GM18517 (cell line): ENCODE measurements around the gene FSTL3.
"Not testable (repeated sequence)": the region's sequence is repeated elsewhere in the genome, so short reads cannot be mapped to it uniquely, and the experiment has no call there.

Experiments used
- ATAC-seq: cut with Tn5 transposase; IDR thresholded peaks from one replicate; pipeline ENCODE4 v1.9.1; 2021; ENCODE audit warnings: mild to moderate bottlenecking, moderate library complexity; ENCODE audit not compliant: unreplicated experiment

The FSTL3 gene

GRCh38 chr19:681029-682019 is 5.1 kb downstream of the FSTL3 start:
- ATAC-seq: no peak

DNA sequence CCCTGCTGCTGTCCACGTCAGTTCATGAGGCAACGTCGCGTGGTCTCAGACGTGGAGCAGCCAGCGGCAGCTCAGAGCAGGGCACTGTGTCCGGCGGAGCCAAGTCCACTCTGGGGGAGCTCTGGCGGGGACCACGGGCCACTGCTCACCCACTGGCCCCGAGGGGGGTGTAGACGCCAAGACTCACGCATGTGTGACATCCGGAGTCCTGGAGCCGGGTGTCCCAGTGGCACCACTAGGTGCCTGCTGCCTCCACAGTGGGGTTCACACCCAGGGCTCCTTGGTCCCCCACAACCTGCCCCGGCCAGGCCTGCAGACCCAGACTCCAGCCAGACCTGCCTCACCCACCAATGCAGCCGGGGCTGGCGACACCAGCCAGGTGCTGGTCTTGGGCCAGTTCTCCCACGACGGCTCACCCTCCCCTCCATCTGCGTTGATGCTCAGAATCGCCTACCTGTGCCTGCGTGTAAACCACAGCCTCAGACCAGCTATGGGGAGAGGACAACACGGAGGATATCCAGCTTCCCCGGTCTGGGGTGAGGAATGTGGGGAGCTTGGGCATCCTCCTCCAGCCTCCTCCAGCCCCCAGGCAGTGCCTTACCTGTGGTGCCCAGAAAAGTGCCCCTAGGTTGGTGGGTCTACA is 6.6 kb downstream of the FSTL3 start:
- no peak for ATAC-seq

DNA sequence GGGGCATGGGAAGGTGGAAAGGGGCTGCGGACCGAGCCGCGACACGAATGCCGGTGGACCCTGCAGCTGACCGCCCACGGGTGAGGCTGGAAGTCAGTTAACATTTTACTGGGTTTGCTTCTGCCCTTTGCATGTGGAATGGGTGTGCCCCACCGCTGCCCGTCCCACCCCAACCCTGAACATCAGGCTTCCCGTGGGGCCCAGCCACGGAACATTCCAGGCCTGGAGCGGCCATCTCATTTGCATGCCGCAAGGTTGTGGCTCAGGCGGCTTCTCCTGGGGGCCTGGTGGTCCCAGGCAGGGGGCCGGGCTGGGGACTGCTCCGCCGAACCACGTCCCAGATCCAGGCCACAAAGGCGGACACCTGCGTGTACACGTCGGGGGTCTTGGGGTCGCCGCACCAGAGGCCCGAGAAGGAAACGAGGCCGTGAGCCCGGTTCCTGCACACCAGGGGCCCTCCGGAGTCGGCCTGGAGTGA is 9.3 kb downstream of the FSTL3 start:
- ATAC-seq: no peak

DNA sequence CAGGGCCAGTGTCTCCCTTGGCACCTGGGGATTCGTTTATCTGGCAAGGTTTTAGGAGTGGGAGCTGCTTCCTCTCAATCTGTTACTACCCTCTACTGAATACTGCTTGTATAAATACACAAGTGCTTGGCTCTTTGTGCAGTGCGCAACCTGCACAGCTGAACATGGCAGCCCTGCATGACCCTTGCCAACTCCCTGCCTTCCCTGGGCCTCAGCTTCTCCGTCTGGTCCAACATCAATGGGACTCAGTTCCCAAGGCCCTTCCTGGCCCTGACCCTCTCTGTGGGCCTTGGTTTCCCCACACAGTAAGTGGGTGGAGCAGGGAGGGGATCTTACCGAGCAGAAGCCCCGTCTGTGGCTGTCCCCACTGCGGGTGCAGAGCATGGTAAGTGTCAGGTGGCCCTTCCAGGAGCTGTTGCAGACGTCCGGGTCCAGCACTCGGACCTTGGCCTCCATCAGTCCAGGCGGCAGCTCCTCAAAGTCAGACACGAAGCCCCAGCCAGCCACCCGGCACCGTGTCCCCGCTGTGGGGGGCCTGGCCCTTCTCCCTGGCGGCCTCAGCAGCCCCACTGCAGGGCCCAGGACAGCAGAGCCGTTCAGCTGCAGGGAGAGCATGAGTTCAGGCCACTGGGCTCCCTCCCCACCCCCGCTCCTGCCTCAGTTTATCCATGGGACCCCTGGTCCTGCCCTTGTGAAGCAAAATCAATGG is 10.6 kb downstream of the FSTL3 start:
- ATAC-seq: no peak

- no peak for ATAC-seq
These were observed 11.5 kb downstream of the FSTL3 start for GRCh38 chr19:687569-688166.

DNA sequence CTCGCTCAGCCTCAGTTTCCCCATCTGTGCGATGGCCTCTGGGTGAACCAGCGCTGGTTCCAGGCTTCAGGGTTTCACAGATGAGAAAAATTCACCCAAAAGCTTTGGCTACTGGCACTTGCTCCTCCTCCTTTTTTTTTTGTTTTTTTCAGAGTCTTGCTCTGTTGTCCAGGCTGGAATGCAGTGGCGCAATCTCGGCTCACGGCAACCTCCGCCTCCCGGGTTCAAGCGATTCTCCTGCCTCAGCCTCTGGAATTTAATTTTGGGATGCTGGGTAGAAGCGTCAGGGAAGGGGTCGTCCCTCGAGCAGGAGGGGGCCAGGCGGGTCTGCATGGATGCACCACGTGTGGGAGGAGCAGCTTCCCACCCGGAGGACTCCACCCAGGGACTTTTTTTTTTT is 12.0 kb downstream of the FSTL3 start:
- ATAC-seq: no peak

DNA sequence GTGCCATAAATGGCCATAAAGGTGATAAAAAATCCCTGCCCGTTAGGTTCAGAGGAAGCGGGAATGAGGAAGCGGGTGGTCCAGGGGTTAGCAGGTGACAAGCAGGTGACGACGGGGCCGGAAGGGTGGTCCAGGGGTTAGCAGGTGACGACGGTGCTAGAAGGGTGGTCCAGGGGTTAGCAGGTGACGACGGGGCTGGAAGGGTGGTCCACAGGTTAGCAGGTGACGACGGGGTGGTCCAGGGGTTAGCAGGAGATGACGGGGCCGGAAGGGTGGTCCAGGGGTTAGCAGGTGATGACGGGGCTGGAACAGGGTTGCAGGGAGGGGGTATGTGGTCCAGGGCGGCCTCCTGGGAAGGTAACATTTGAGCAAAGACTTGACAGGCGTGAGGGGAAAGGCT is 12.8 kb downstream of the FSTL3 start:
- no peak for ATAC-seq

- ATAC-seq: no peak
These were observed 14.0 kb downstream of the FSTL3 start for GRCh38 chr19:690203-690602.

DNA sequence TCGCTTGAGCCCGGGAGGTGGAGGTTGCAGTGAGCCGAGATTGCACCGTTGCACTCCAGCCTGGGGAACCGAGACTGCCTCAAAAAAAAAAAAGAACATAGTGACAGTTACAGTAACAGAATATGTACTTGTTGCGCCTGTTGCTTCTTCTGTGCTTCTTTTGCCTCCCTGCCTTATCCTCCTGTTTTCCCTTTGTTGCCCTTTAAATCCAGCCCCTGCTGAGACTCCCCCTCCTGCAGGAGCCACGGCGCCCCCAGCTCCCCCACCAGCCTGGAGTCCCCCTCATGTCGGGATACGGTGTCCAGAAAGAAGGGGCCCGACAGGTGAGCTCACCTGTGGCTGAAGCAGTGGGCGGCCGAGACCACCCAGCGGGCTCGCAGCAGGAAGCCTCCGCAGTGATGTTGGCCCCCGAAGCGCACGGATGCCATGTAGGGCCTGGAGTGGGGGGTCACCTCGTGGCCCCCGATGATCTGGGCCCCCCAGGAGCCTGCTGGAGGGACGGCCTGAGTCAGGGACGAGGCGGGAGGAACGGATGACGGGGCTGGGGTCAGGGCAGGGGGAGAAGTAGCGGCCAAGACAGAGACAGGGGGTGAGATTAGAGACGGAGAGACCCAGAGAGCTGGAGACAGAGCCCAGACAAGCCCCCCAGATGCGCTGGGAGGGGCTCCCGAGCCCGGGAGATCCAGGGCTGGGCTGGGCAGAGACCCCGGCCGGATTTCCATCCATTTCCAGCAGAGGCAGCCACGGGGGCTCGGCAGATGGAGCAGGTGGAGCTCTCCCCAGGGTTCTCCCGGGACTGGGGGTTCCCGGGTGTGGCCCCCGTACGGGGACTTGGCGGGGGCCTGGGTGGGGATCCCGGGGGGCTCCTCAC is 18.5 kb downstream of the FSTL3 start:
- no peak for ATAC-seq

GRCh38 chr19:695352-695949 is 19.3 kb downstream of the FSTL3 start, which contains the start of gene PRSS57:
TSS of gene PRSS57 (minus strand) at chr19:695452. CDS start at chr19:695430, 22 bp downstream.
- ATAC-seq: no peak

DNA sequence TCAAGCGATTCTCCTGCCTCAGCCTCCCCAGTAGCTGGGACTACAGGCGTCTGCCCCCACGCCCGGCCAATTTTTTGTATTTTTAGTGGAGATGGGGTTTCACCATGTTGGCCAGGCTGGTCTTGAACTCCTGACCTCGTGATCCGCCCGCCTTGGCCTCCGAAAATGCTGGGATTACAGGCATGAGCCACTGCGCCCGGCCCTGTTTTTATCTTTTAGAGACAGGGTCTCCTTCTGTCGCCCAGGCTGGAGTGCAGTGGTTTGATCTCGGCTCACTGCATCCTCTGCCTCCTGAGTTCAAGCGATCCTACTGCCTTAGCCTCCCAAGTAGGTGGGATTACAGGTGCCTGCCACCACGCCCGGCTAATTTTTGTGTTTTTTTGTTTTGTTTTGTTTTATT is 22.3 kb downstream of the FSTL3 start:
- ATAC-seq: not testable (repeated sequence)

- not testable (repeated sequence) for ATAC-seq
These were observed 23.7 kb downstream of the FSTL3 start for GRCh38 chr19:699885-700284.

- not testable (repeated sequence) for ATAC-seq
These were observed 26.7 kb downstream of the FSTL3 start for GRCh38 chr19:702847-703246.

DNA sequence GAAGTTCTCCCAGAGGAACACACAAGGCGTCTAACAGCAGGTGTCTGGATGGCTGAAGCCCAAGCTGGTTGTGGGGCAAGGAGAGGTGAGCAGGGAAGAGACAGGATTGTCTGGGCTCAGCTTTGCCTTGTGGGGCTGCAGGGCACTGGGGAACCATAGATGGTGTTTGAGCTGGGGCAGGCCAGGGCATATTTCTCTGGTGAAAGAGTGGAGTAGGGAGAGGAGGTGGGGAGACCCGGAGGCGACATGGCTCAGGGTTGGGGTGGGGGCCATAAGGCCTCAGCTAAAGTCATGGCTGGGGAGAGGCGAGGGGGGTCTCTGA is 27.1 kb downstream of the FSTL3 start:
- ATAC-seq: no peak

DNA sequence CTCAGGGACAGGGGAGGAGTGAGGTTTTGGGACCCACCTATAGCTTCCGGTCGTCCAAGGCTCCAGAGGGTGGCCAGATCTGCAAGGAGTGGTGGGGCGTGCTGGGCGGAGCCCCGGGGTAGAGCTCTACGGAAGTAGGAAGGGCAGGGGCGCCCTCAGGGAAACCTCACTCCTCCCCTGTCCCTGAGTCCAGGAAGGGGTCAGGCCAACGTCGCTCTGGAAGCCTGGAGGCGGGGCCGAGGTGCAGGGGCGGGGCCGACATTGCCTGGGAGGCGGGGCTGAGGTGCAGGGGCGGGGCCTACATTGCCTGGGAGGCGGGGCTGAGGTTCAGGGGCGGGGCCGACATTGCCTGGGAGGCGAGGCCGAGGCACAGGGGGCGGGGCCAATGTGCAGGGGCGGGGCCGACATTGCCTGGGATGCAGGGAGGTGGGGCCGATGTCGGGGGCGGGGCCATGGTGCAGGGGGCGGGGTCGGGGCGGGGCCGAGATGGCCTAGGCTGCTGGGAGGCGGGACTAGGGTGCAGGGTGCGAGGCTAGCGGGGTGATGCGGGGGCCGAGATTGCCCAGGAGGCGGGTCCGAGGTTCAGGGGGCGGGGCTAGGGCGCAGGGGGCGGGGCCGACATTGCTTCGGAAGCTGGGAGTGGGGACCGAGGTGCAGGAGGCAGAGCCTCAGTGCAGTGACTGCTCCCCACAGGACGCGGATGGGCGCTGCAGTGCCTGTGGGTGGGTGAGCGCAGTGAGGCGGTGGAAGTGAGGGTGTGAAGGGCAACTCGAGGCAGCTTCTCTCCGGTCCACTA is 27.7 kb downstream of the FSTL3 start:
- ATAC-seq: no peak

DNA sequence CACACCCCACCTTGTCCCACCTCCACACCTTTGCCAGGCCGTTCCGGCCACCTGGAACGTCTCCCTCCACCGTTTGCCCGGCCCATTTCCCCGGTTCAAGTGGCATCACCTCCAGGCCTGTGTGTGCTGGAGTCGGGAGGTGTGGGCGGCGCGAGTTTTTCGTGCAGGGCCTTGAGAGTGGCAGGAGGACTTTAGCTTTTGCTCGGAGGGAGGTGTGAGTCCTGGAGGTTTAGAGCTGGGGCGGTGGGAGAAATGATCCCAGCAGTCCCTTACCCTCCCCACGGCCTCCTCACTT is 28.2 kb downstream of the FSTL3 start:
- ATAC-seq: no peak

DNA sequence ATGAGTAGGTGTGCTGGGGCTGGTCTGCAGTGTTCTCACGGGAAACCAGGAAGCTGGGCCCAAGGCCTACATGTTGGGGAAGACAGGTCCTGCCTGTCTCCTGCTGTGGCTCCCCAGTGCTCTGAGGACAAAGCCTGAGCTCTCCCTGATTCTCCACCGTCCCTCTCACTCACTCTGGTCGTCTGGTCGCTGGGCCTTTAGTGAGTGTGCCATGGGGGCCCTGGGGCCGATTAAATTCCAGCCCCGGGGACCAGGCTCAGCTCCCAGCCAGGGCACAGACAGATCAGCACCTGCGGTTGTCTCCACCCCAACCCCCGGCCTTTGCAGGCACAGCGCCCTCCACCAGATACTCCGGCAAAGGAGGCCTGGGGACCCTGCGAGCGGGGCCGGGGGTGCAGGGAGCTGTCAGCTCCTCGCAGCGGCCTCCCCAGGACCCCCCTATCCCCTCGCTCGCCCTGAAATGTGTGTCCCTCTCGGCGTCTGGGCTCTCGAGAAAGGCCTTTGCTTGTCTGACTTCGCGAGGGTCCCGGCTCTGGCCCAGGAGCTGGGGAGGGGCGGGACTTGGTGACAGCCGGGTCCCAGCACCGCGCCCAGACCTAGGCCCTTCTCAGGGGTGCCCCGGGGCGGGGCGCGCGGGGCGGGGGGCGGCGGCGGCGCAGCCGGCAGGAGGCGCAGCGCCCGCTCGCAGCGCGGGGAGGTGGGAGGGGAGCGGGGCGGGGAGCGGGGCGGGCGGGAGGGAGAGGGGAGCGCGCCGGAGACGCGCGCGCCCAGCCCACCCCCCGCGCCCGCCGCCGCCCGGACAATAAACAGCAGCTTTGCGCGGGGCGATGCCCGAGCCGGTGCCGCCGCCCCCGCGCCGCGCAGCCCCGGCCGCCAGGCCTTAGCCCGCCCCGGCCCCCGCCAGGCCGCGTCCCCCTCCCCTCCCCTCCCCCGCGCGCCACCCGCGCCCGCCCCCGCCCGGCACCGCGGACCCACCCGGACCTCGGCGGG is 32.3 kb downstream of the FSTL3 start, which contains the start of gene PALM:
TSS of gene PALM (plus strand) at position 782 of the 990 bp plus-strand sequence. CDS start 212 bp downstream, outside the sequence.
- ATAC-seq: no peak
